GM19238 (cell line): ENCODE data around the gene YOD1.
"Not testable (repeated sequence)": the region's sequence is repeated elsewhere in the genome, so short reads cannot be mapped to it uniquely, and the experiment has no call there.

Experiments
- DNase-seq: peaks from one replicate; pipeline ENCODE4 v3.0.0; 2011; ENCODE audit warnings: low spot score; ENCODE audit not compliant: insufficient read length

The YOD1 gene

GRCh38 chr1:207050480-207051190, 373 bp downstream of the YOD1 start:
- peak; percentile 70 for DNase-seq

GRCh38 chr1:207049974-207050391, 1.0 kb downstream of the YOD1 start:
- DNase-seq, result peak; percentile 29

- DNase-seq, result no peak
These were observed 1.5 kb downstream of the YOD1 start for GRCh38 chr1:207049514-207049913.

GRCh38 chr1:207049054-207049453, 2.0 kb downstream of the YOD1 start:
- DNase-seq, result no peak

GRCh38 chr1:207048041-207048440, 3.0 kb downstream of the YOD1 start:
- no peak for DNase-seq

- DNase-seq, result no peak
These were observed 3.5 kb downstream of the YOD1 start for GRCh38 chr1:207047505-207047904.

GRCh38 chr1:207045453-207045852, 5.6 kb downstream of the YOD1 start:
- DNase-seq, result no peak

GRCh38 chr1:207041397-207041796, 9.6 kb downstream of the YOD1 start:
- DNase-seq, result not testable (repeated sequence)

GRCh38 chr1:207040181-207040533, 10.9 kb downstream of the YOD1 start:
- DNase-seq, result no peak

GRCh38 chr1:207039380-207040180, 11.4 kb downstream of the YOD1 start:
- DNase-seq, result no peak

- no peak for DNase-seq
These were observed 14.1 kb downstream of the YOD1 start for GRCh38 chr1:207036865-207037264.

GRCh38 chr1:207035877-207036551, 15.0 kb downstream of the YOD1 start:
- DNase-seq, result no peak

- no peak for DNase-seq
These were observed 16.0 kb downstream of the YOD1 start for GRCh38 chr1:207034998-207035397.

GRCh38 chr1:207034208-207034607, 16.8 kb downstream of the YOD1 start:
- no peak for DNase-seq

GRCh38 chr1:207033302-207033701, 17.7 kb downstream of the YOD1 start:
- DNase-seq, result no peak

GRCh38 chr1:207032528-207033017, 18.4 kb downstream of the YOD1 start, which contains the start of gene C1orf116:
TSS of gene C1orf116 (minus strand) at chr1:207032756. CDS start at chr1:207027598, 5,158 bp downstream.
- DNase-seq, result no peak

- no peak for DNase-seq
These were observed 19.3 kb downstream of the YOD1 start for GRCh38 chr1:207031632-207032264.

- no peak for DNase-seq
These were observed 20.0 kb downstream of the YOD1 start for GRCh38 chr1:207031016-207031415.

- no peak for DNase-seq
These were observed 20.4 kb downstream of the YOD1 start for GRCh38 chr1:207030522-207031009.

- DNase-seq, result no peak
These were observed 21.1 kb downstream of the YOD1 start for GRCh38 chr1:207029701-207030521.
